IMR-90 (cell line): Measurements from ENCODE around the gene GNAS. TPM values are rescaled to one million over a fixed set of nuclear protein-coding genes. Genes with fewer than 3 reads are reported as not detected.

Source experiments
- ATAC-seq: fragments of 200-7000 bp; cut with Tn5 transposase; 2 replicates; pipeline ENCODE4 v1.9.1; 2020; ENCODE audit warnings: low read depth, mild to moderate bottlenecking, moderate library complexity
- BruUV-seq: library from RNA; stranded (reverse); fragments of 400-500 nt; replicated peaks from 2 replicates; lab custom pipeline; 2021; lab: Mats Ljungman, UMichigan
- CTCF ChIA-PET: fragments of 300-600 bp; formaldehyde crosslinking; extraction: SDS; loops from one replicate; lab custom pipeline; 2021; ENCODE audit warnings: antibody characterized with exemption; lab: Yijun Ruan, JAX
- POLR2A ChIA-PET: fragments of 300-600 bp; sonication (Branson Sonifier 250); formaldehyde crosslinking; loops from one replicate; lab custom pipeline; 2022; ENCODE audit warnings: antibody characterized with exemption; ENCODE audit not compliant: unreplicated experiment; lab: Charles Lee
- DNase-seq: peaks from one replicate; pipeline ENCODE4 v3.0.0; 2013
- H2AFZ ChIP-seq: replicated peaks from 2 replicates; pipeline ENCODE3; 2013; ENCODE audit warnings: low read length, mild to moderate bottlenecking; ENCODE audit not compliant: poor library complexity
- H2AK5ac ChIP-seq: 2 replicates; pipeline ENCODE4 v1.6.1; 2013; ENCODE audit warnings: low read depth, low read length, inconsistent platforms
- H2AK9ac ChIP-seq: replicated peaks from 2 replicates; pipeline ENCODE3; 2013; ENCODE audit warnings: mild to moderate bottlenecking, low read depth, low read length, moderate library complexity; ENCODE audit not compliant: poor library complexity
- H2BK120ac ChIP-seq: 2 replicates; pipeline ENCODE4 v1.6.1; 2013; ENCODE audit warnings: low read depth, low read length, inconsistent platforms
- H2BK15ac ChIP-seq: 3 replicates; pipeline ENCODE4 v1.6.1; 2013; ENCODE audit warnings: low read depth, low read length, inconsistent platforms
- H2BK20ac ChIP-seq: 2 replicates; pipeline ENCODE4 v1.6.1; 2013; ENCODE audit warnings: low read depth, mild to moderate bottlenecking, inconsistent platforms, low read length, moderate library complexity
- H2BK5ac ChIP-seq: 2 replicates; pipeline ENCODE4 v1.6.1; 2013; ENCODE audit warnings: mild to moderate bottlenecking, low read depth, low read length, inconsistent platforms; ENCODE audit not compliant: poor library complexity, severe bottlenecking
- H3K14ac ChIP-seq: replicated peaks from 2 replicates; pipeline ENCODE4 v1.6.1; 2013; ENCODE audit warnings: low read depth, low read length, inconsistent platforms
- H3K18ac ChIP-seq: 2 replicates; pipeline ENCODE4 v1.6.1; 2013; ENCODE audit warnings: low read depth, low read length, control low read depth
- H3K23ac ChIP-seq: 2 replicates; pipeline ENCODE4 v1.6.1; 2013; ENCODE audit warnings: low read depth, low read length, inconsistent platforms
- H3K27ac ChIP-seq: 2 replicates; pipeline ENCODE4 v1.5.1; 2013; ENCODE audit warnings: mild to moderate bottlenecking, control low read depth, low read length; ENCODE audit not compliant: insufficient read depth
- H3K27me3 ChIP-seq: 2 replicates; pipeline ENCODE4 v1.6.1; 2013; ENCODE audit warnings: low read length; ENCODE audit not compliant: control insufficient read depth, insufficient read depth
- H3K36me3 ChIP-seq: 2 replicates; pipeline ENCODE4 v1.6.1; 2013; ENCODE audit warnings: low read length, mixed read lengths; ENCODE audit not compliant: control insufficient read depth, insufficient read depth
- H3K4ac ChIP-seq: 2 replicates; pipeline ENCODE4 v1.6.1; 2013; ENCODE audit warnings: low read depth, low read length, inconsistent platforms
- H3K4me1 ChIP-seq: 2 replicates; pipeline ENCODE4 v1.6.1; 2013; ENCODE audit warnings: low read length, mixed read lengths; ENCODE audit not compliant: control insufficient read depth, insufficient read depth
- H3K4me2 ChIP-seq: 2 replicates; pipeline ENCODE4 v1.6.1; 2013; ENCODE audit warnings: low read depth, mild to moderate bottlenecking, control low read depth, low read length, moderate library complexity
- H3K4me3 ChIP-seq: 2 replicates; pipeline ENCODE4 v1.5.1; 2013; ENCODE audit warnings: low read depth, mild to moderate bottlenecking, control low read depth, low read length, moderate library complexity; ENCODE audit not compliant: insufficient read depth
- H3K56ac ChIP-seq: 2 replicates; pipeline ENCODE4 v1.6.1; 2013; ENCODE audit warnings: low read length, inconsistent platforms; ENCODE audit not compliant: insufficient read depth; ENCODE audit errors: extremely low read depth
- H3K79me1 ChIP-seq, 2 experiments: 2 replicates each; pipeline ENCODE4 v1.6.1; 2013; ENCODE audit warnings: low read length in 2 of 2, inconsistent platforms in 1 of 2, low read depth in 1 of 2
- H3K9ac ChIP-seq: 2 replicates; pipeline ENCODE4 v1.6.1; 2013; ENCODE audit warnings: low read depth, low read length, control low read depth
- H3K9me1 ChIP-seq: 2 replicates; pipeline ENCODE4 v1.6.1; 2013; ENCODE audit warnings: low read length, inconsistent platforms; ENCODE audit not compliant: insufficient read depth
- H3K9me3 ChIP-seq: 2 replicates; pipeline ENCODE4 v1.6.1; 2013; ENCODE audit warnings: low read length; ENCODE audit not compliant: control insufficient read depth, insufficient read depth
- H4K20me1 ChIP-seq: 2 replicates; pipeline ENCODE4 v1.6.1; 2013; ENCODE audit warnings: low read length, inconsistent platforms; ENCODE audit not compliant: insufficient read depth
- H4K5ac ChIP-seq: 2 replicates; pipeline ENCODE4 v1.6.1; 2013; ENCODE audit warnings: mild to moderate bottlenecking, low read depth, low read length, control low read depth
- H4K8ac ChIP-seq, 2 experiments: 2 replicates each; pipeline ENCODE4 v1.6.1; 2013; ENCODE audit warnings: low read depth in 2 of 2, low read length in 2 of 2, control low read depth in 1 of 2, inconsistent platforms in 1 of 2
- H4K91ac ChIP-seq: 2 replicates; pipeline ENCODE4 v1.6.1; 2013; ENCODE audit warnings: low read depth, low read length, inconsistent platforms; ENCODE audit not compliant: insufficient read depth
- CEBPB ChIP-seq: IDR thresholded peaks from 2 replicates; pipeline ENCODE4 v1.6.1; 2012; ENCODE audit warnings: low read depth, low read length, improper control_type of control experiment
- FOS ChIP-seq: fragments of 150-350 bp; IDR thresholded peaks from 2 replicates; pipeline ENCODE4 v1.6.1; 2016; ENCODE audit warnings: low read depth, low read length
- MXI1 ChIP-seq: IDR thresholded peaks from 2 replicates; pipeline ENCODE4 v1.6.1; 2012; ENCODE audit warnings: low read depth, mild to moderate bottlenecking, low read length, moderate library complexity, borderline replicate concordance
- NFE2L2 ChIP-seq: fragments of 150-350 bp; IDR thresholded peaks from 2 replicates; pipeline ENCODE4 v1.6.1; 2016; ENCODE audit warnings: low read depth, mild to moderate bottlenecking, low read length
- POLR2A ChIP-seq: IDR thresholded peaks from 2 replicates; pipeline ENCODE4 v1.6.1; 2012; ENCODE audit warnings: mild to moderate bottlenecking, low read depth, low read length
- RCOR1 ChIP-seq: IDR thresholded peaks from 2 replicates; pipeline ENCODE4 v1.6.1; 2012; ENCODE audit warnings: mild to moderate bottlenecking, low read length, improper control_type of control experiment; ENCODE audit not compliant: insufficient replicate concordance
- SMC3 ChIP-seq: fragments of 150-350 bp; IDR thresholded peaks from 2 replicates; pipeline ENCODE4 v1.6.1; 2016; ENCODE audit warnings: low read depth, mild to moderate bottlenecking, antibody characterized with exemption, low read length, moderate library complexity
- WGBS, 2 experiments: methylation state at CpG; one replicate each; pipeline versions ENCODE4 v1.1.5 to v1.1.7; 2013; ENCODE audit warnings: missing lambda C conversion rate in 2 of 2; ENCODE audit not compliant: insufficient read length in 1 of 2; ENCODE audit errors: extremely low coverage in 2 of 2; 5-methylcytosine and 5-hydroxymethylcytosine counted together
- dilution Hi-C: fragments of 300-500 bp; cut with HindIII; formaldehyde crosslinking; loops from one replicate; pipeline ENCODE4 v1.14.3; 2018; ENCODE audit warnings: low sequenced_read_pairs; ENCODE audit not compliant: unreplicated experiment
- in situ Hi-C: fragments of 300-500 bp; cut with MboI; formaldehyde crosslinking; loops from 3 replicates; pipeline ENCODE4 v1.14.3; 2019; ENCODE audit warnings: low sequenced_read_pairs, inconsistent platforms, mixed read lengths
- intact Hi-C: fragments of 100-400 bp; cut with micrococcal nuclease; formaldehyde crosslinking; loops from 2 replicates; pipeline ENCODE4 v1.10.0; 2022
- polyA plus RNA-seq, 3 experiments: library from polyadenylated mRNA; depleted of rRNA; stranded (reverse); fragments of >200 nt; gene quantifications; 2 replicates each; pipeline ENCODE4 v1.2.3, GENCODE V29; 2012; ENCODE audit warnings: low replicate concordance in 1 of 3
- total RNA-seq: library from RNA; depleted of rRNA; stranded (reverse); fragments of >200 nt; gene quantifications from 2 replicates; pipeline ENCODE4 v1.2.3, GENCODE V29; 2012
- TF ChIP-seq, protein P1 (sequence below): fragments of 150-350 bp; IDR thresholded peaks from 2 replicates; pipeline ENCODE4 v1.6.1; 2016; ENCODE audit warnings: low read depth, mild to moderate bottlenecking, low read length, moderate library complexity, borderline replicate concordance

GNAS gene
- total and polyA plus RNA-seq, 2 of the 4 experiments (the other 2 are of a cell fraction), result 397 to 1,356 TPM

DNA sequence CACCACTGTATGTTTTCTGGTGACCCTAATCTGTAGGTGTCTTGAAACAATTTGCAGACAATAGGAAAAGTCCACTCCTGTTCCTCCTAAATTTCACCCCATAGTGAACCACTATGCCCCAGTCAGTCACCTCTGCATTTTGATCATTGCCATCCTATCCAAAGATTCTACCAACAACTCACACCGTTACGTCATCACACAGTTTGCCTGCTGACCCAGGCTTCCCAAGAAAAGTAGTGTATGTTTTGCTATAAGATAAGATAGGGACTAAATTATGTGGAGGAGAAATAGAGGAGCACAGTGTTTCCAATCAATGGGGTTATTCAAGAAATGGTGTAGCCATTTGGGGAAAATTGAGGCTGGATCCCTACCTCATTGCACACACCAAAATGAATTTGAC is 58.8 kb downstream of the GNAS start:
- Histone ChIP-seq H4K91ac (no peak overlapping the region), H4K8ac (no peak overlapping the region), H3K27me3 (no peaks in the 10 kb centered on the region), H2AFZ (no peak overlapping the region), H3K79me1 (peaks cover 18 to 36% of the 10 kb centered on the region in 2 experiments), H3K18ac (no peak overlapping the region), H3K14ac (no peak overlapping the region), H2AK5ac (no peak overlapping the region), H3K27ac (no peak overlapping the region), H3K4ac (no peak overlapping the region), H2BK120ac (no peak overlapping the region), H2BK20ac (no peak overlapping the region), H2AK9ac (no peak overlapping the region), H3K4me1 (peaks cover 7% of the 10 kb centered on the region; the same call in 1 of the 2 replicates), H3K4me3 (no peak overlapping the region), H2BK15ac (no peak overlapping the region), H3K36me3 (peaks cover 42% of the 10 kb centered on the region), H4K20me1 (peaks cover 41% of the 10 kb centered on the region), H3K9ac (no peak overlapping the region), H3K9me1 (peaks cover 12% of the 10 kb centered on the region), H3K9me3 (no peaks in the 10 kb centered on the region), H3K4me2 (no peak overlapping the region), H3K56ac (no peak overlapping the region), H3K23ac (no peak overlapping the region), H2BK5ac (no peak overlapping the region), H4K5ac (no peak overlapping the region)
- POLR2A ChIA-PET, result no interaction called here
- no TSS peak for BruUV-seq
- intact Hi-C loops, result no loop called here
- DNase-seq (no peak), ATAC-seq (no peak)
- dilution Hi-C loops, result no loop called here
- no CpG with 5 or more reads among the region's 2 CpGs for WGBS, 2 experiments
- in situ Hi-C loops, result no loop called here
- CTCF ChIA-PET, result no interaction called here
- TF ChIP-seq, protein P1, sequence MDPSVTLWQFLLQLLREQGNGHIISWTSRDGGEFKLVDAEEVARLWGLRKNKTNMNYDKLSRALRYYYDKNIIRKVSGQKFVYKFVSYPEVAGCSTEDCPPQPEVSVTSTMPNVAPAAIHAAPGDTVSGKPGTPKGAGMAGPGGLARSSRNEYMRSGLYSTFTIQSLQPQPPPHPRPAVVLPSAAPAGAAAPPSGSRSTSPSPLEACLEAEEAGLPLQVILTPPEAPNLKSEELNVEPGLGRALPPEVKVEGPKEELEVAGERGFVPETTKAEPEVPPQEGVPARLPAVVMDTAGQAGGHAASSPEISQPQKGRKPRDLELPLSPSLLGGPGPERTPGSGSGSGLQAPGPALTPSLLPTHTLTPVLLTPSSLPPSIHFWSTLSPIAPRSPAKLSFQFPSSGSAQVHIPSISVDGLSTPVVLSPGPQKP, result no peak
- TF ChIP-seq CEBPB (no peak), FOS (no peak), NFE2L2 (no peak), SMC3 (no peak), MXI1 (no peak), RCOR1 (no peak), POLR2A (no peak)
